Activated CD4-positive, alpha-beta T cell treated with anti-CD3 and anti-CD28 coated beads for 24 hours (primary cell): ENCODE results near the gene SLC38A11.
"Not testable (repeated sequence)": the region's sequence is repeated elsewhere in the genome, so short reads cannot be mapped to it uniquely, and the experiment has no call there.

ENCODE experiments used
- DNase-seq, 2 donors: peaks; one replicate each; pipeline ENCODE4 v3.0.0-alpha.2; 2020; ENCODE audit warnings: low read depth in 2 of 2

The SLC38A11 gene

GRCh38 chr2:164954954-164955701 lies at the start of gene SLC38A11:
SLC38A11 (minus strand) TSS chr2:164955525; CDS start chr2:164955247, 278 bp downstream.
- DNase-seq: no peak

GRCh38 chr2:165003443-165004130 lies 48.3 kb upstream of the SLC38A11 start:
- no peak for DNase-seq

GRCh38 chr2:165002638-165003037 lies 47.3 kb upstream of the SLC38A11 start:
- no peak for DNase-seq

GRCh38 chr2:164994664-164995299 lies 39.5 kb upstream of the SLC38A11 start:
- DNase-seq: not testable (repeated sequence)

- DNase-seq: no peak
Measured at GRCh38 chr2:164993287-164994016, 38.1 kb upstream of the SLC38A11 start.

GRCh38 chr2:164992818-164993217 lies 37.5 kb upstream of the SLC38A11 start:
- peak in 1 of 2 donors; percentile 27 for DNase-seq

- DNase-seq: not testable (repeated sequence)
Measured at GRCh38 chr2:164992093-164992454, 36.7 kb upstream of the SLC38A11 start.

GRCh38 chr2:164991361-164992092 lies 36.2 kb upstream of the SLC38A11 start:
- not testable (repeated sequence) for DNase-seq

- DNase-seq: not testable (repeated sequence)
Measured at GRCh38 chr2:164990953-164991352, 35.6 kb upstream of the SLC38A11 start.

GRCh38 chr2:164988805-164989204 lies 33.5 kb upstream of the SLC38A11 start:
- DNase-seq: not testable (repeated sequence)

GRCh38 chr2:164986027-164986426 lies 30.7 kb upstream of the SLC38A11 start:
- DNase-seq: not testable (repeated sequence)

GRCh38 chr2:164984428-164984827 lies 29.1 kb upstream of the SLC38A11 start:
- DNase-seq: no peak

GRCh38 chr2:164981217-164981990 lies 26.1 kb upstream of the SLC38A11 start:
- no peak for DNase-seq

GRCh38 chr2:164980688-164981087 lies 25.4 kb upstream of the SLC38A11 start:
- not testable (repeated sequence) for DNase-seq

- no peak for DNase-seq
Measured at GRCh38 chr2:164979113-164979512, 23.8 kb upstream of the SLC38A11 start.

GRCh38 chr2:164976875-164977470 lies 21.6 kb upstream of the SLC38A11 start:
- not testable (repeated sequence) for DNase-seq

- no peak for DNase-seq
Measured at GRCh38 chr2:164976301-164976700, 21.0 kb upstream of the SLC38A11 start.

GRCh38 chr2:164975891-164976290 lies 20.6 kb upstream of the SLC38A11 start:
- DNase-seq: no peak

GRCh38 chr2:164974221-164974620 lies 18.9 kb upstream of the SLC38A11 start:
- no peak for DNase-seq

- no peak for DNase-seq
Measured at GRCh38 chr2:164972216-164972615, 16.9 kb upstream of the SLC38A11 start.
